ACC112 (cell line): ENCODE results near the gene TEDC1.

Experiments
- H2AFZ ChIP-seq: fragments of 200-600 bp; sonication (generic); one replicate; pipeline ENCODE4 v1.6.0; 2017; ENCODE audit warnings: antibody characterized with exemption, low read length; ENCODE audit not compliant: unreplicated experiment
- H3K27ac ChIP-seq: fragments of 200-600 bp; sonication (generic); 2 replicates; pipeline ENCODE4 v1.5.1; 2014; ENCODE audit warnings: low read depth, mild to moderate bottlenecking, antibody characterized with exemption, low read length, moderate library complexity
- H3K27me3 ChIP-seq: fragments of 200-600 bp; sonication (generic); 2 replicates; pipeline ENCODE4 v1.6.1; 2014; ENCODE audit warnings: mild to moderate bottlenecking, antibody characterized with exemption, low read length, moderate library complexity, mixed read lengths; ENCODE audit not compliant: insufficient read depth
- H3K36me3 ChIP-seq: fragments of 200-600 bp; sonication (generic); 2 replicates; pipeline ENCODE4 v1.6.1; 2016; ENCODE audit warnings: mild to moderate bottlenecking, antibody characterized with exemption, low read length, moderate library complexity, mixed read lengths; ENCODE audit not compliant: insufficient read depth
- H3K4me1 ChIP-seq: fragments of 200-600 bp; sonication (generic); one replicate; pipeline ENCODE4 v1.6.1; 2016; ENCODE audit warnings: low read length, mixed read lengths; ENCODE audit not compliant: insufficient read depth, unreplicated experiment, control insufficient read depth
- H3K4me3 ChIP-seq: fragments of 200-600 bp; sonication (generic); 2 replicates; pipeline ENCODE4 v1.5.1; 2014; ENCODE audit warnings: mild to moderate bottlenecking, low read depth, low read length
- H3K79me2 ChIP-seq: fragments of 200-600 bp; sonication (generic); one replicate; pipeline ENCODE4 v1.6.0; 2016; ENCODE audit warnings: low read length; ENCODE audit not compliant: control insufficient read depth, unreplicated experiment, insufficient read depth

The TEDC1 gene

DNA sequence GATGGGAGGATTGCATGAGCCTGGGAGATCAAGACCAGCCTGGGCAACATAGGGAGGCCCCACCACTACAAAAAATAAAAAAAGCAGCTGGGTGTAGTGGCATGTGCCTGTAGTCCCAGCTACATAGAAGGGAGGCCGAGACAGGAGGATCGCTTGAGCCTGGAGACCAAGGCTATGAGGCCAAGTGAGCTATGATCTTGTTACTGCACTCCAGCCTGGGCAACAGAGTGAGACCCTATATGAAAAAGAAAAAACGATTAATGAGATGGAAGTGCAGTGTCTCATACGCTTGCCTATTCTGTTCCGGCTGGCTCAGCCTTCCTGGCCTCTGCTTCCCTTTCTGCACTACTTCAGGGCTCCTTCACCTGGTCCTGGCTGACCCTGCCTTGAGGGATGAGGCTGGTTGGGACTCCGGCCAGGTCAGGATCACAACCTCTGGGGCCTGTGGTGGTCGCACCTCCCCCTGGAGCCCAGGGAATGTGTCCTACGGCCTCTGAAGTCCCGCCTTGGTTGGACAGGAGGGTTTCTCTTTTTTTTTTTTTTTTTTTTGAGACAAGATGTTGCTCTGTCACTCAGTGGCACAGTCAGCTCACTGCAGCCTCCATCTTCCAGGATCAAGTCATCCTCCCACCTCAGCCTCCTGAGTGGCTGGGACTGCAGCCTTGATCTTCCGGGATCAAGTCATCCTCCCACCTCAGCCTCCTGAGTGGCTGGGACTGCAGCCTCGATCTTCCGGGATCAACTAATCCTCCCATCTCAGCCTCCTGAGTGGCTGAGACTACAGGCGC, 10.7 kb downstream of the TEDC1 start:
- H3K79me2 ChIP-seq, result no peaks in the 10 kb centered on the region
- no peak overlapping the region for H3K27ac ChIP-seq
- no peaks in the 10 kb centered on the region for H3K27me3 ChIP-seq
- H3K4me3 ChIP-seq, result no peak overlapping the region
- no peaks in the 10 kb centered on the region for H3K4me1 ChIP-seq
- no peaks in the 10 kb centered on the region for H3K36me3 ChIP-seq
- H2AFZ ChIP-seq, result no peak overlapping the region

DNA sequence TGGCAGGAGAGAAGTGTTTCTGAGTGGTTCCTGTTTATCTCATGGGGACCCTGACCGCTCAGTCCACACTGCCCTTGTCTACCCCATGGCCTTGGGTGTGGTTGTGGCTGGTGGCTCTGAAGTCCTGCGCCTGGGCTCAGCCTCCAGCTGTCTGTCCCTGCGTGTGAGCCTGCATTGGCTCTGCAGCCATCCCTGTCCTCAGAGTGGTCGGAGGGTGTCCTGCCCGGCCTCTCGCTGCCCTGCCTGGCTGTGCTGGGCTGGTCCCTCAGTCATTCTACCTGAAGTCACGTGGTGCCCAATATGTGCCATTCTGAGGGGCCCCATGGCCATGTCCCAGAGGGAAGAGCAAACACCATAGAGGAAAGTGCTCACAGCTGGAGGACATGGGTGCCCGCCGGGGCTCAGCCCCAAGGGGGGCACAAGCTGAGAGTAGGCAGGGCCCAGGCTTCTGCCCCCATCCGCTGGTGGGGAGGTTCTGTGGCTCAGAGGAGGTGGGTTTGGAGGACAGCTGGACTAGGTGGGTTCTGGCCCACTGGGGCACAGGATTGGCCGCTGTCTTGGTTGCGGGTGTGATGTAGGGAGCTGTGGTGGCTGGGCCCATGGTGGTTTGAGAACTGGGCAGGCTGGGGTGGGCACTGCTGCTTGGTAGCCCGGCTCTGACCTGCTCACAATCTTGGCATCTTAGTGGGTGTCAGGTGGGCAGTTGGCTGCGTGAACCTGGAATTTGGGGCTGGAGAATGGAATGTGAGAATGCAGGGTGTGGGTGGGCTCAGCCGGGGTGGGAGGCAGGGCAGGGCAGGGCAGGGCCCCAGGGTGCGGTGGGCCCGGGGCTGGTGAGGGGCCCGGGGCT, 11.6 kb downstream of the TEDC1 start:
- Histone ChIP-seq H3K4me1 (no peaks in the 10 kb centered on the region), H3K27me3 (peaks cover 3% of the 10 kb centered on the region; the same call in 1 of the 2 replicates), H3K36me3 (no peaks in the 10 kb centered on the region), H3K79me2 (no peaks in the 10 kb centered on the region), H2AFZ (no peak overlapping the region), H3K27ac (no peak overlapping the region), H3K4me3 (no peak overlapping the region)

GRCh38 chr14:105503296-105503640, 12.2 kb downstream of the TEDC1 start:
- H3K27ac ChIP-seq, result no peak overlapping the region
- no peaks in the 10 kb centered on the region for H3K36me3 ChIP-seq
- H3K4me3 ChIP-seq, result no peak overlapping the region
- H3K27me3 ChIP-seq, result peaks cover 9% of the 10 kb centered on the region; the same call in 1 of the 2 replicates
- H3K79me2 ChIP-seq, result no peaks in the 10 kb centered on the region
- H3K4me1 ChIP-seq, result no peaks in the 10 kb centered on the region
- H2AFZ ChIP-seq, result no peak overlapping the region

GRCh38 chr14:105503935-105504692, 13.1 kb downstream of the TEDC1 start:
- H3K36me3 ChIP-seq, result no peaks in the 10 kb centered on the region
- H3K27ac ChIP-seq, result no peak overlapping the region
- no peaks in the 10 kb centered on the region for H3K79me2 ChIP-seq
- no peak overlapping the region for H3K4me3 ChIP-seq
- no peaks in the 10 kb centered on the region for H3K4me1 ChIP-seq
- peaks cover 16% of the 10 kb centered on the region; the same call in 1 of the 2 replicates for H3K27me3 ChIP-seq
- no peak overlapping the region for H2AFZ ChIP-seq

DNA sequence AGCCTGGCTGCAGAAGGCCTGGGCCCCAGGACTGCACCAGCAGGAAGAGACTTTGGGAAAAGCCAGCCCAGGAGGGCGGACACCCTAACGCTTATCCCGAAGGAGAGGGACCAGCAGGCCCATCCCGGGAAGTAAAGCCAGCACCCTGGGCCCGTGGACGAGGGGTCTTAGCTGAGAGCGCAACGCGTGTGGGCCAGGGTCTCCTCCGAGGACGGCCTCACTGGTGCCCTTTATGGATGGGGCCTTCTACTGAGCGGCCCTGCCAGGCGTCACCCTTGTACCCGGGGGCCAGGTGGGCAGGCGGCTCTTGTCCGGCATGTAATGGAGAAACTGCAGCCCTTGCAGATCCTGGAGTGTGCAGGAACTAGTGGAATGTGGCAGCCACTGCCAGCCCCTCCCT, 14.1 kb downstream of the TEDC1 start:
- H3K4me3 ChIP-seq, result no peak overlapping the region
- H3K27me3 ChIP-seq, result peaks cover 22% of the 10 kb centered on the region; the same call in 1 of the 2 replicates

GRCh38 chr14:105507247-105507646, 16.2 kb downstream of the TEDC1 start:
- peaks cover 32% of the 10 kb centered on the region; the same call in 1 of the 2 replicates for H3K27me3 ChIP-seq
- H3K36me3 ChIP-seq, result no peaks in the 10 kb centered on the region
- H2AFZ ChIP-seq, result no peak overlapping the region
- H3K79me2 ChIP-seq, result no peaks in the 10 kb centered on the region
- peaks cover 2% of the 10 kb centered on the region for H3K4me1 ChIP-seq
- H3K4me3 ChIP-seq, result no peak overlapping the region
- no peak overlapping the region for H3K27ac ChIP-seq

More for the DNA sequence above, 14.1 kb downstream of the TEDC1 start:
- Histone ChIP-seq H3K79me2 (no peaks in the 10 kb centered on the region), H3K27ac (no peak overlapping the region), H3K36me3 (no peaks in the 10 kb centered on the region), H2AFZ (no peak overlapping the region), H3K4me1 (no peaks in the 10 kb centered on the region)

DNA sequence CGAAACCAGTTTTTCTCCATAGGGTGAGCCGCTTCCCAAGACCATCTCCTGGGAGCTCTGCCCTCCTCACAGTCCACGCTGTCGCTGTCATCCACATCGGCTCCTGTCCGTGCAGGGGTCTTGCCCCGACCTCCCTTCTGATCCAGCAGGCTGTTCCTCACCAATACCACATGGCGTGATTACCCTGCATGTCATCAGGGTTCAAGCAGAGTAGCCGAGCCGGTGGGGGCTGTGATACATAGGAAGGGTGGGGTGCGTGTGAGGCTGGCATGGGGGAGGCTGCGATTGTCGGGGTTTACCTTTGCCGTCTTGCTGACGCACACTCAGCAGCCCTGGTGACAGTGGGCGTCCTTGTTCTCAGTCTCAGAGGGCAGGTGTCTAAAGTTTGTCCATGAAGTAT, 17.0 kb downstream of the TEDC1 start:
- peaks cover 39% of the 10 kb centered on the region for H3K27me3 ChIP-seq
- H3K4me3 ChIP-seq, result no peak overlapping the region
- no peaks in the 10 kb centered on the region for H3K79me2 ChIP-seq
- H3K27ac ChIP-seq, result no peak overlapping the region
- peaks cover 2% of the 10 kb centered on the region for H3K4me1 ChIP-seq
- no peak overlapping the region for H2AFZ ChIP-seq
- H3K36me3 ChIP-seq, result no peaks in the 10 kb centered on the region

DNA sequence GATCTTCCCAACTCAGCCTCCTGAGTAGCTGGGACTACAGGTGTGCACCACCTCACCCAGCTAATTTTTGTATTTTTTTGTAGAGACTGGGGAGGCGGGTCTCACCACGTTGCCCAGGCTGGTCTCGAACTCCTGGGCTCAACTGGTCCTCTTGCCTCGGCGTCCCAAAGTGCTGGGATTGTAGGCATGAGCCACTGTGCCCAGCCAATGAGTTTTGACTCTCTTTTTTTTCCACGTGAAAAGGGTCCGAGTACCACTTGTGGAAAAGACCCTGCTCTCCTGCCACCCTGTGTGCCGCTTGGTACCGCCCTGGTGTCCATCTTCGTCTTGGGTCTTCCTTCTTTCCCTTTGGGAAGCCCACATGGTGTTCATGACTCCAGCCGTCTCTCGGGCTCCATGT, 17.6 kb downstream of the TEDC1 start:
- H2AFZ ChIP-seq, result no peak overlapping the region
- H3K27ac ChIP-seq, result no peak overlapping the region
- peaks cover 2% of the 10 kb centered on the region for H3K4me1 ChIP-seq
- H3K27me3 ChIP-seq, result peaks cover 43% of the 10 kb centered on the region
- no peaks in the 10 kb centered on the region for H3K79me2 ChIP-seq
- H3K36me3 ChIP-seq, result no peaks in the 10 kb centered on the region
- no peak overlapping the region for H3K4me3 ChIP-seq

DNA sequence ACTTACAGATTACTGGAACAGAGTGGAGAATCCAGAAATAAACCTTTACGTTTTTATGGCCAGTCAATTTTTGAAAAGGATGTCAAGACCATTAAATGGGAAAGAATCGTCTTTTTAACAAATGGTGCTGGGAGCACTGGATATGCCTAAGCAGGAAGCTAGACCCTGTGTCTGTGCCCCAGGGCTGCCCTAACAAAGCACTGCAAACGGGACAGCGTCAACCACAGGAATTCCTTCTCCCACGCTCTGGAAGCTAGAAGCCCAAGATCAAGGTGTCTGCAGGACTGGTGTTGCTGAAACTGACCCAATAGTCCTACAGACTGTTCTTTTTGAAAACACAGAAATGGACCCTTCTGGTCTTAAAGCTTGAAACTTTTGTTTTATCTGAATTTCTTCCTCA, 26.1 kb downstream of the TEDC1 start:
- no peak overlapping the region for H3K4me3 ChIP-seq

DNA sequence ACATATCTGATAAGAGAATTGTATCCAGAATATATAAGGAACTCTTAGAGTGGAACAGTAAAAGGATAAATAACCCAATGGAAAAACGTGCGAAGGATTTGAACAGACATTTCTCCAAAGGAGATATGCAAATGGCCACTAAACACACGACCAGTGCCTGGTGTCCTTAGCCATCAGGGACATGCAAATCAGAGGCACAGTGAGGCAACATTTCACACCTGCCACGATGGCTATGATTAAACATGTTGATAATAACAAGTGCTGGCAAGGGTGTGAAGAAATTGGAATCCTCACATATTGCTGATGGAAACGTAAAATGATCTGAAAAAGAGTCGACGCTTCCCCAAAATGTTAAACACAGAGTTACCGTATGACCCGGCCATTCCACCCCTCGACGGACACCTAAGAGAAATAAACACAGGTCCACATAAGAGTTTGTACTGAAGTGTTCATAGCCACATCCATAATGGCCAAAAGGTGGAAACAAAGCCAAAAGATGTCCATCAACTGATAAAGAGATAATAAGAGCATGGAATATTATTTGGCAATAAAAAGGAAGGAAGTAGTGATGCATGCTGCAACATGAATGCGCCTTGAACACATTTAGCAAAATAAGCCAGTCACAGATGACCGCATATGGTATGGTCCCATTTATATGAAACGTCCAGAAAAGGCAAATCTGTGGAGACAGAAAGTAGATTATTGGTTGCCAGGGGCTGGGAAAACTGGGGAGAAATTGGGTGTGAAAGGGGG, 29.1 kb downstream of the TEDC1 start:
- peaks cover 36% of the 10 kb centered on the region for H3K27me3 ChIP-seq
- H3K4me1 ChIP-seq, result no peaks in the 10 kb centered on the region
- no peak overlapping the region for H3K4me3 ChIP-seq
- no peaks in the 10 kb centered on the region for H3K36me3 ChIP-seq
- no peaks in the 10 kb centered on the region for H3K79me2 ChIP-seq
- H3K27ac ChIP-seq, result no peak overlapping the region
- no peak overlapping the region for H2AFZ ChIP-seq

More for the DNA sequence above, 26.1 kb downstream of the TEDC1 start:
- Histone ChIP-seq H2AFZ (no peak overlapping the region), H3K27ac (no peak overlapping the region), H3K36me3 (no peaks in the 10 kb centered on the region), H3K4me1 (no peaks in the 10 kb centered on the region), H3K27me3 (peaks cover 44% of the 10 kb centered on the region), H3K79me2 (no peaks in the 10 kb centered on the region)
